Measurements from ENCODE around the gene PTPRH. TPM values are rescaled to one million over a fixed set of nuclear protein-coding genes. Genes with fewer than 3 reads are reported as not detected.

The PTPRH gene
- total and polyA plus RNA-seq, 9 of the 15 experiments (the other 6 are each of a cell fraction or from before 2014, with no cell fraction given) = 0.87 to 34.3 (median 22.7) TPM

GRCh38 chr19:55146705-55147273, 62.5 kb downstream of the PTPRH start (continued):
- TF ChIP-seq ZNF609 (CRISPR knock-in tag; IDR thresholded peaks at IDR 0.05; ENCODE audit: borderline replicate concordance) (no peak), ZNF444 (CRISPR knock-in tag; IDR thresholded peaks at IDR 0.05) (no peak), ZNF3 (CRISPR knock-in tag; IDR thresholded peaks at IDR 0.05) (no peak), STAT5B (CRISPR knock-in tag; IDR thresholded peaks at IDR 0.05) (no peak), DMBX1 (CRISPR knock-in tag; IDR thresholded peaks at IDR 0.05; ENCODE audit: borderline replicate concordance) (no peak), RNF2 (IDR thresholded peaks at IDR 0.05) (no peak), USF2 (CRISPR knock-in tag; IDR thresholded peaks at IDR 0.05) (no peak), HNRNPH1 (optimal IDR thresholded peaks at IDR 0.05; ENCODE audit: low read depth, low read length) (no peak), RREB1 (CRISPR knock-in tag; IDR thresholded peaks at IDR 0.05) (no peak), ETS1 (conservative IDR thresholded peaks at IDR 0.05; ENCODE audit: control insufficient read depth, low read depth, low read length) (no peak), TCF15 (CRISPR knock-in tag; IDR thresholded peaks at IDR 0.05) (no peak), ZNF184 (CRISPR knock-in tag; IDR thresholded peaks at IDR 0.05) (no peak), ZNF280B (CRISPR knock-in tag; IDR thresholded peaks at IDR 0.05) (no peak)

Measured in K562 (cell line).